ENCODE measurements around the gene BCL2L14.
A peak's percentile ranks its signal among the peaks of the same experiment; 100 is the strongest.

The BCL2L14 gene

DNA sequence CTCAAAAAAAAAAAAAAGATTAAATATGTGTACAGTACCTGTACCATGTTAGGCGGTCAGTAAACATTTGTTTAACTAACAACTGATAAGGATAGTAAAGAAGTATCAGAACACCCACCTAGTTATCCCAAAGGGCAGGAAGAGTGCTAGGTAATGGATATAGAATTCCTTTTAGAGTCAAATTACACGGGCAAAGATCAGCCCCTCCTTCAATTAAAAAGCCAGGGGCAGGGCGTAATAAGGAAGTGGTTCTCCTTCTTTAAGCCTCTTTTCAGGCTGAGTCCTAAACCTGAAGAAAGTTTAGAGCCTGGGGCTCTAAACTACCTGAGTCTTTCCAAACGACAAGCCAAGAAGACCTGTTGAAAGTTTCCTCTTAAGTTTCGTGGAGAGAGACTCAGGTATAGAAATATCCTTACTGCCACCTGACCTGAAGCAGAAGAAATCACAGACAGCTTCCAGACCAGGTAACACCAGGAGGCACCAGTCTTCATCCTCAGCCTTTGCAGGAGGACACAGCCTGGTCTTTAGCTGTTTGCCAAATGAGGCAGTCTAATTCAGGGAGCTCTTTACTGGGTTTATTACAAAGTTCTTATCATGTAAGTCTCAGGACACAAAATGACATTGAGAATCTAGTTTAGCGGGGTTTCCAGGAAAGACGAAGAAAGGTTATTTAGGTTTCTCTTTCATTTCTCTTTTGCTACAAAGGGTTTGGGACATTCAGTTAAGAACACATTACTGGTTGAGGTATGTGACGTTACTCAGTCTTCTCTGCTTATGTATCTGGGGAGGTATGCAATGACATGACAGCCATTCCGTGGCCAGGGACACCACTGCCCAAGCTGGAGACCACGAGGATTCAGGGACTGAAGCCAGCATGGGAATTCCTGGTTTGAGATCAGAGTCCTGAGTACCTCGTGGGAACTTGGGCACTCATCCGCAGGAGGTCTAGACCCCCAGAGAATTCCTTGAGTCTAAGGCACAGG lies at the start of gene BCL2L14:
Gene BCL2L14, plus strand, starts transcription at position 266 of the 983 bp plus-strand sequence. CDS start 8,367 bp downstream, outside the sequence.
- DNase-seq = no peak
- intact Hi-C loops (cut with DNase I) = no loop called here

DNA sequence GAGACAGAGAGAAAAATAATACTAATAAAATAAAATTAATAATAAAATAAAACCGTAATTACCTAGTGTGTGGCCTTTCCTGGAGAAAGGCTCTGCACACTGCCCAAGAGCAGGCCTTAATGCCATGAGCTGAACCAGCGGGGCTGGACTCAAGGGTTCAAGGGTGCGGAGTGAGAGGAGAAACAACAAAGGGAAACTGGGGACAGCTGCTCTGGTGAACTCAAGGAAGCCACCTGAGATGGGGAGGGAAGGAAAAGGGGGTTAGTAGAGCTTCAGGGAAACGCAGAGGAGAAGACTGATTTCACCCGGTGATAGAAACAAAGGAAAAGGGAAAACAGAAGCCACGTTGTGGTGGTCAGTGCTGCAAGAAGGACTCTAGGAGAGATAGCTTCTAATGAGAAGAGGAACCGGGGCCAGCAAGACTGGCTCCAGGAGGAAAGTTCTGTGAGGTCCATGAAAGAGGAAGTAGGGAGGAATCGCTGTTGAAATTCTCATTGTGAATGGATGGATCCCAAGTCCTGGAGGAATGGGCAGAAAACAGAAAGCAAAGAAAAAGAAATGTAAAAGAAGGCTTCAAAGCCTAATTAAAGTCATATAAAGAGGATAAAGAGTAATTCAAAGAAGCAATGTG lies 48.3 kb upstream of the BCL2L14 start:
- peak in 1 of 42 donors; percentile 15 for DNase-seq
- intact Hi-C loops (cut with DNase I) = loop anchor here (10.0 kb wide), 1 partner anchor 158 kb away; no protein-coding TSS in a partner anchor

DNA sequence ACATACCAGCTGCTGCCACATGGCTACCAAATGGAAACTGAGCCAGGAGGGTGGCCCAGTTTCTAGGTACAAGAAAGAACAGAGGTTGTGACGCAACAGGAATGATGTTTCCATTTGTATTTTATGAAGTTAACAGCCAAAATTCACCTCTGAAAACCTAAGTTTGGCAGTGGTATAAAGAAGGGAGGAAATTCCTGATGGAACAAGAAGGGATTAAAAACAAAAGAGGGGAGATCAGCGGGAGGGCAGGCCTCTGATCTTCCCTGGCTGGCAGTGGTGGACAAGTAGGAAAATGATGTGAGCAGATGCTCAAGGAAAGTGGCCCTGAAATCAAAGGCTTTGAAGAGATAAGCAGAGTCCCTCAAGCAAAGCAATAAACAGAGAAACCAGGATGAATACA lies 47.3 kb upstream of the BCL2L14 start:
- intact Hi-C loops (cut with DNase I) = loop anchor here (10.0 kb wide), 1 partner anchor 159 kb away; no protein-coding TSS in a partner anchor

GRCh38 chr12:12024911-12025682 lies 45.6 kb upstream of the BCL2L14 start:
- intact Hi-C loops (cut with DNase I) = loop anchor here (10.0 kb wide), 1 partner anchor 160 kb away; no protein-coding TSS in a partner anchor
- DNase-seq = no peak

More for the DNA sequence above, 47.3 kb upstream of the BCL2L14 start:
- no peak for DNase-seq

GRCh38 chr12:12025799-12026386 lies 44.8 kb upstream of the BCL2L14 start:
- intact Hi-C loops (cut with DNase I) = loop anchor here (10.0 kb wide), 1 partner anchor 161 kb away; no protein-coding TSS in a partner anchor
- no peak for DNase-seq

GRCh38 chr12:12028668-12029402 lies 41.9 kb upstream of the BCL2L14 start:
- no peak for DNase-seq
- intact Hi-C loops (cut with DNase I) = loop anchor here (10.0 kb wide), 1 partner anchor 164 kb away; no protein-coding TSS in a partner anchor

GRCh38 chr12:12029653-12030052 lies 41.1 kb upstream of the BCL2L14 start:
- intact Hi-C loops (cut with DNase I) = loop anchor here (10.0 kb wide), 1 partner anchor 165 kb away; no protein-coding TSS in a partner anchor
- DNase-seq = no peak

GRCh38 chr12:12032260-12032791 lies 38.4 kb upstream of the BCL2L14 start:
- DNase-seq = peak in 5 of 42 donors; percentile 12 to 53 (median 28)

DNA sequence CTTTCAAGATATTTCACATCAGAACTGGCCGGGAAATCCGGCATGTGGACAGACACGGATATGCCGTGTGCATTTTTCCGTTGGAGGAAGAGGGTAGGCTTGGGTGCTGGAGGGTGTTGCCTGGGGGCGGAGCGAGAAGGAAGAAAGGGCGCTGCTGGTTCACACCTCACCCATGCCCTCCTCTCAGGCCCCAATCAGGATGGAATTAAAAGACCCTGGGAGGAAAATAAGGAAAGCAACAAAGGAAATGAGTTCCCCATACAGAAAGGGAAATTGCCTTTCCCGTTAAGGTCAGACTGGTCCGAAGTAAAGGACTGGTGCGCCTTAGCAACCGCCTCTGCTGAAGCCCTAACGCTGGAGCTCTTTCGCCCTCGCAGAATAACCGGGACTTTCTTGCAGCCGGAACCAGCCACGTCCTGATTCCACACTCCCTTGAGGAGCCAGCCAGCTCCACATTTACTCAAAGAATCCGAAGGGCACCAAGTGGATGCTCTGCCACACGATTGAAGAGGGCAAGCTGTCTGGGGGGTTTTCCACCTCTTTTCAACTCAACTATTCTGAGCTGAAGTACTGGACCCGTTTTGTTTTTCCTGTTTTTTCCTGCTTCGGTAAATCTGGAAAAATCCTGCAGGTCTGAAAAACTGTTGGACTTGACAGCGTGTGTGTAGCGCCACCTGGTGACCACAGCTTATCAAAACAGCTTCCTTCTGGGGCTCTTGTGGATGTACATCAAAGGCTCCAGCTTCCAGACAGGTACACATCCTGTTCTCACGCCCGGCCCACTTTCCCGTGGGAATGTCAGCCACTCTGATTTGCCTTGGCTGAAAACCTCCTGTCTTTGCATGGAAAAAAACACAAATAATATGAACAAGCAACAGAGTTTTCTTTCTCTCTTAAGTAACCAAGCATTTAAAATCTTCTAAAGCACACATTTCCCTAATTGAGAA lies 37.6 kb upstream of the BCL2L14 start:
- peak; percentile 70 to 94 (median 86) for DNase-seq
- intact Hi-C loops (cut with DNase I) = loop anchor here (1.0 kb wide), 1 partner anchor 453 kb away; no protein-coding TSS in a partner anchor

More at GRCh38 chr12:12032260-12032791, 38.4 kb upstream of the BCL2L14 start:
- intact Hi-C loops (cut with DNase I) = no loop called here

DNA sequence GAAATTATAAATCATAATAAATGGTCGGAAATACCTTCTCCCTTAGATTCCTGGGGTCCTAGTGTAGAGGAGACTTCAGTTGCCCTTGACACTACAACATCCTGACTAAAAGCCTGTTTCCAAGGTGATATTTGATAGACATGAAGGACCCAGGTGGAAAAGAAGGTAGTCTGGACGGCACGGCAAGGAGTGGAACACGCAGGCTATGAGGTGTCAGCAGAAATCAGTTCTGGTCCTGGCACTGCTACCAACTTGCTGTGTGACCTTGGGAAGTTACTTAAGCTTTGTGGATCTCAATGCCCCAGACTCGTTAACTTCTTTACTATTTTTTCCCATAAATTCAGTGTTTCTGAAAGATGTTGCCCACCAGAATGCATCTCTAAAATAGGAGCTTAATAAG lies 36.9 kb upstream of the BCL2L14 start:
- intact Hi-C loops (cut with DNase I) = loop anchor here (1.0 kb wide), 1 partner anchor 454 kb away; no protein-coding TSS in a partner anchor
- DNase-seq = peak in 1 of 42 donors; percentile 33

- intact Hi-C loops (cut with DNase I) = no loop called here
- DNase-seq = peak in 1 of 42 donors; percentile 9
Observed at GRCh38 chr12:12034344-12034743, 36.4 kb upstream of the BCL2L14 start.

- intact Hi-C loops (cut with DNase I) = no loop called here
Observed at GRCh38 chr12:12035229-12035628, 35.5 kb upstream of the BCL2L14 start.

DNA sequence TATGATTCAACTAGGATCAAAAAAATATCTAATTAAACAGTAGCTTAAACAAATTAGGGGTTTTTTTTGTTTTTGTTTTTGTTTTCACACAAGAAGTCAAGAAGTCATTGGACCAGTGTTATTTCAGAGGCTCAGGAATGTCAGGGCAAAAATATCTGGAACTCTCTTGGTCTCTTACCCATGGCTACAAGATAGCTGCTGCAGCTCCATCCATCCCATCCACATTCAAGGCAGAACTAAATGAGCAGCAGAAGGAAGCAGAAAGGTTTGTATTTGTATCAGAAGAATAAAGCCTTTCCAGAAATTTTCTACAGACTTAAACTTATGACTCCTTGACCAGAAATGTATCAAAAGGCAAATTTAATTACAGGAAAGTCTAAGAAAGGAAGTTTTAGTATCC lies 33.8 kb upstream of the BCL2L14 start:
- no peak for DNase-seq
- intact Hi-C loops (cut with DNase I) = no loop called here

More at GRCh38 chr12:12035229-12035628, 35.5 kb upstream of the BCL2L14 start:
- DNase-seq = no peak

DNA sequence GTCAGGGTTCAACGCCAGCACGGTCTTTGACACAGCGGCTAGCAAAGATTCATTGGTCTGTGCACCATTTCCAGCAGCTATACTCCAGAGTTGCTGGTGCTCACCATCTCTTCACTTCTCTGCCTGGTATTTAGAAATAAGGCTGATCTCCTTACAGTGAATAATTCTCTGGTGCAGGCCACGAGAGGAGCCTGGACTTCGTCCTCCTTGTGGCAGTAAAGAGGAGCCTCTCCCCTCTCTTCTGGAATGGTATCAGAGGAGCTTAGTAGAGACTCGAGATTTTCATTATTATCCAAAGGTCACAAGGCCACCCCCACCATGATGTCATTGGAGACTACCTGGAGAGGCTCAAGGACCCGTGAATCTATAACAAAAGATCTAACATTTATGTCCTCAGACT lies 30.8 kb upstream of the BCL2L14 start:
- no peak for DNase-seq
- intact Hi-C loops (cut with DNase I) = no loop called here

- intact Hi-C loops (cut with DNase I) = no loop called here
- DNase-seq = no peak
Observed at GRCh38 chr12:12046401-12046800, 24.3 kb upstream of the BCL2L14 start.

DNA sequence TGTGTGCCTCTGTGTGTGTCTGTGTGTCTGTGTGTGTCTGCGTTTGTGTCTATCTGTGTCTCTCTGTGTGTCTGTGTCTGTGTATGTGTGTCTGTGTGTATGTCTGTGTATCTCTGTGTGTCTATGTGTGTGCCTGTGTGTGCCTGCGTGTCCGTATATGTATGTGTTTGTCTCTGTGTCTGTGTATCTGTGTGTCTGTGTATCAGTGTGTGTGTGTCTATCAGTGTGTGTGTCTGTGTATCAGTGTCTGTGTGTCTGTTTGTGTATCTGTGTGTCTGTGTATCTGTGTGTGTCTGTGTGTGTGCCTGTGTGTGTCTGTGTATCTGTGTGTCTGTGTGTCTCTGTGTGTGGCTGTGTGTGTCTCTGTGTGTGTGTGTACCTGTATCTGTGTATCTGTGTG lies 23.1 kb upstream of the BCL2L14 start:
- intact Hi-C loops (cut with DNase I) = no loop called here
- DNase-seq = no peak
